Mesodermal cell (in vitro differentiated cells): ENCODE measurements around the gene LAMB1.

Source experiments
- H3K27ac ChIP-seq: 2 replicates; pipeline ENCODE4 v1.7.0; 2013; ENCODE audit warnings: mild to moderate bottlenecking, low read depth, low read length, moderate library complexity; ENCODE audit not compliant: severe bottlenecking
- H3K36me3 ChIP-seq: 2 replicates; pipeline ENCODE4 v1.7.1; 2013; ENCODE audit warnings: mild to moderate bottlenecking, low read length, moderate library complexity; ENCODE audit not compliant: control insufficient read depth, insufficient read depth
- H3K4me1 ChIP-seq: one replicate; pipeline ENCODE4 v1.7.1; 2013; ENCODE audit warnings: mild to moderate bottlenecking, low read length; ENCODE audit not compliant: insufficient read depth, control insufficient read depth, poor library complexity, severe bottlenecking
- H3K4me3 ChIP-seq: 2 replicates; pipeline ENCODE4 v1.7.0; 2013; ENCODE audit warnings: low read length, control low read depth, mild to moderate bottlenecking; ENCODE audit not compliant: insufficient read depth, poor library complexity, severe bottlenecking; ENCODE audit errors: extremely low read depth
- H3K9me3 ChIP-seq: 2 replicates; pipeline ENCODE4 v1.7.1; 2013; ENCODE audit warnings: mild to moderate bottlenecking, low read length, moderate library complexity; ENCODE audit not compliant: control insufficient read depth
- WGBS, 2 experiments: methylation state at CpG; one replicate each; pipeline ENCODE4 v1.1.5; 2013; ENCODE audit warnings: missing lambda C conversion rate in 2 of 2; ENCODE audit not compliant: insufficient coverage in 2 of 2; 5-methylcytosine and 5-hydroxymethylcytosine counted together

Gene LAMB1

GRCh38 chr7:107998150-107998549, 4.8 kb downstream of the LAMB1 start:
- peak overlapping the region; percentile 83 for H3K27ac ChIP-seq
- H3K4me1 ChIP-seq: peaks cover 68% of the 10 kb centered on the region
- H3K9me3 ChIP-seq: no peaks in the 10 kb centered on the region
- H3K36me3 ChIP-seq: peaks cover 69% of the 10 kb centered on the region
- no peak overlapping the region for H3K4me3 ChIP-seq
- WGBS, 2 experiments: 93% methylated on average over 2 of the region's 2 CpGs; no CpG with 5 or more reads in 1 of the 2 experiments

- WGBS, 2 experiments: 74 to 87% methylated on average over 3 of the region's 7 CpGs
- peaks cover 82% of the 10 kb centered on the region for H3K36me3 ChIP-seq
- H3K27ac ChIP-seq: peak overlapping the region; percentile 89
- H3K4me1 ChIP-seq: peaks cover 68% of the 10 kb centered on the region
- H3K9me3 ChIP-seq: no peaks in the 10 kb centered on the region
- H3K4me3 ChIP-seq: no peak overlapping the region
Observed at GRCh38 chr7:107996072-107996882, 6.7 kb downstream of the LAMB1 start.

- Histone ChIP-seq H3K9me3 (no peaks in the 10 kb centered on the region), H3K4me3 (no peak overlapping the region), H3K36me3 (peaks cover 83% of the 10 kb centered on the region), H3K4me1 (peaks cover 61% of the 10 kb centered on the region), H3K27ac (peak overlapping the region; percentile 89)
- WGBS, 2 experiments: 26 to 43% methylated on average over 4 of the region's 6 CpGs
Observed at GRCh38 chr7:107995184-107996071, 7.5 kb downstream of the LAMB1 start.

GRCh38 chr7:107994421-107995030, 8.4 kb downstream of the LAMB1 start:
- Histone ChIP-seq H3K27ac (peak overlapping the region; percentile 48), H3K36me3 (peaks cover 83% of the 10 kb centered on the region), H3K4me3 (no peak overlapping the region), H3K4me1 (peaks cover 55% of the 10 kb centered on the region), H3K9me3 (no peaks in the 10 kb centered on the region)
- WGBS, 2 experiments: no CpG with 5 or more reads among the region's 2 CpGs

- Histone ChIP-seq H3K4me3 (no peak overlapping the region), H3K36me3 (peaks cover 83% of the 10 kb centered on the region), H3K4me1 (peaks cover 52% of the 10 kb centered on the region), H3K27ac (peak overlapping the region; percentile 48), H3K9me3 (no peaks in the 10 kb centered on the region)
- WGBS, 2 experiments: 80% methylated on average over 1 of the region's 1 CpG; no CpG with 5 or more reads in 1 of the 2 experiments
Observed at GRCh38 chr7:107993891-107994291, 9.1 kb downstream of the LAMB1 start.

- Histone ChIP-seq H3K27ac (peak overlapping the region; percentile 69), H3K4me3 (no peak overlapping the region), H3K36me3 (peaks cover 94% of the 10 kb centered on the region), H3K4me1 (peaks cover 13% of the 10 kb centered on the region), H3K9me3 (no peaks in the 10 kb centered on the region)
- 84 to 98% methylated on average over 3 to 7 of the region's 9 CpGs for WGBS, 2 experiments
Observed at GRCh38 chr7:107989618-107990373, 13.2 kb downstream of the LAMB1 start.

GRCh38 chr7:107982918-107983389, 20.0 kb downstream of the LAMB1 start:
- Histone ChIP-seq H3K9me3 (no peaks in the 10 kb centered on the region), H3K4me3 (no peak overlapping the region), H3K27ac (no peak overlapping the region), H3K4me1 (no peaks in the 10 kb centered on the region), H3K36me3 (peaks cover 91% of the 10 kb centered on the region)
- 100% methylated on average over 1 of the region's 2 CpGs for WGBS, 2 experiments

- no peaks in the 10 kb centered on the region for H3K4me1 ChIP-seq
- no peak overlapping the region for H3K27ac ChIP-seq
- WGBS, 2 experiments: 97 to 98% methylated on average over 5 to 7 of the region's 9 CpGs
- H3K9me3 ChIP-seq: no peaks in the 10 kb centered on the region
- H3K4me3 ChIP-seq: no peak overlapping the region
- H3K36me3 ChIP-seq: peaks cover 91% of the 10 kb centered on the region
Observed at GRCh38 chr7:107982042-107982840, 20.7 kb downstream of the LAMB1 start.

- Histone ChIP-seq H3K27ac (no peak overlapping the region), H3K9me3 (no peaks in the 10 kb centered on the region), H3K4me3 (no peak overlapping the region), H3K4me1 (no peaks in the 10 kb centered on the region), H3K36me3 (peaks cover 91% of the 10 kb centered on the region)
- WGBS, 2 experiments: 92 to 100% methylated on average over 1 to 2 of the region's 4 CpGs
Observed at GRCh38 chr7:107981466-107981865, 21.5 kb downstream of the LAMB1 start.
